ENCODE measurements around the gene PNMA1. TPM values are rescaled to one million over a fixed set of nuclear protein-coding genes. Genes with fewer than 3 reads are reported as not detected.

The PNMA1 gene
- total RNA-seq, 4 donors from 2014 or later = 4.4 to 11.6 (median 7.0) TPM

- no peak for TF ChIP-seq POLR2A (IDR thresholded peaks at IDR 0.05)
- no peak for DNase-seq
- no peaks in the 10 kb centered on the region for H3K9me3 ChIP-seq
- H3K4me3 ChIP-seq = no peak overlapping the region
- no peak overlapping the region for H3K27ac ChIP-seq
- no peaks in the 10 kb centered on the region for H3K4me1 ChIP-seq
- H3K36me3 ChIP-seq = no peaks in the 10 kb centered on the region
- no peaks in the 10 kb centered on the region for H3K27me3 ChIP-seq
These were observed 13.9 kb downstream of the PNMA1 start for GRCh38 chr14:73700325-73700724.

DNA sequence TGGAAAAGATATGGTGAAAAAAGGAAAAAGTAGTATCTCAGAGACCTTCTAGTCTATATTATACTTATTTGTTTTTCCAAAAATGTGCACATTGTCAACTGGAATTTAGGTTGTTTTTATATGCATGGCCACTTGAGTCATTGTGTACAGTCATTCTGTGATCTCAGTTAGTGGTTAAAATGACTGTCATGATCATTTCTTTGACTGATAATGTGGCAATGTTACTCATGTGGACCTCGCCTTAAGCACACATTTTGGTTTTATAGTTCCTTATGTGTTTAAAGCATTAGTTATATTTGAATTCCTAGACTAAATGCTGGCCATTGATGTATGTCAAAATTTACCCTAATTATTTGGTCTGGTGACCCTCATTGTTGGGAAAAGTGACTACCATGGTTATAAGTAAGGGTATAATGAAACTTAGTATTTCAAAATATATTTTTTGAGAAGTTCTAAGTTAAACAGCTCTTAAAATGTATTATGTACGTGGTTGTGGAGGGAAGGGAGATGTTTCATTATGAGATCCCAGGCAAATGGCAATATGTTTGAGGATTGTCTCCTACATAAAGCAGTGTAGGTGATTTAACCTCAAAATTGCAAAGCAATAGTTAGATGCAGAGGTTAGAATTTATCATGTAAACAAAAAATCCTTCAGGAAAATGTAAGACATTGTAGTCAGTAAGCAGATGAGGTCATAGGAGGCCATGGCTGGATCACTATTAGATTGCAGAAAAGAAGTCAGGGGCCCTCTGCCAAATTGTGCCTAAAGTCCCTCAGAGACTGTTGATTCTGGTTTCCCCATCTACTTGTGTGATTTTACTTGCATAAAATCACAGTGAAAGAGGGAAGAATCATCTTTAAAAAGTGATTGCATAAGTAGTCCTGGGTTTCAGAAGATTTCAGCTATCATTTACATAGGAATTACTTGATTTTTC, 17.5 kb downstream of the PNMA1 start:
- H3K36me3 ChIP-seq = no peaks in the 10 kb centered on the region
- no peaks in the 10 kb centered on the region for H3K9me3 ChIP-seq
- H3K4me3 ChIP-seq = no peak overlapping the region
- no peaks in the 10 kb centered on the region for H3K4me1 ChIP-seq
- TF ChIP-seq CTCF (IDR thresholded peaks at IDR 0.05) (no peak), POLR2A (IDR thresholded peaks at IDR 0.05) (no peak)
- no peak overlapping the region for H3K27ac ChIP-seq
- no peaks in the 10 kb centered on the region for H3K27me3 ChIP-seq
- no peak for DNase-seq

DNA sequence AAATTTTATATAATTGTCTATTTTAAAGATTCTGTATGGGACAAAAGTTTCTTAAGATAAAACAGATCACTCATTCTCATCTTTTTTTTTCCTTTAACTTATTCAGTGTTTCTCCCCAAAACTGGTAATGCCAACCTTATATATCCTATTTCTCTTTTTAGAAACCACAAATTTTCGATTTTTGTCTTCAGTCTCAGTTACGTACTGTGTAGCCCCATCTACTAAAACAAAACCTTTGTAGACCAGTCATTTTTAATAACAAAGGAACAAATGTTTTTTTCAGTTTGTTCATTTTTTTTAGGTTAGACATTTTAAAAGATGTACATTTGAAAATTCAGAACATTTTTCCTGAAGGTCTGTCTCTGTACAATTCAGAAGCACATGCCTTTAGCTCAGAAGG, 18.2 kb downstream of the PNMA1 start:
- H3K9me3 ChIP-seq = no peaks in the 10 kb centered on the region
- H3K4me1 ChIP-seq = no peaks in the 10 kb centered on the region
- no peak for DNase-seq
- no peak overlapping the region for H3K4me3 ChIP-seq
- TF ChIP-seq POLR2A (IDR thresholded peaks at IDR 0.05) = no peak
- no peak for TF ChIP-seq CTCF (IDR thresholded peaks at IDR 0.05)
- H3K27me3 ChIP-seq = no peaks in the 10 kb centered on the region
- H3K36me3 ChIP-seq = no peaks in the 10 kb centered on the region
- no peak overlapping the region for H3K27ac ChIP-seq

DNA sequence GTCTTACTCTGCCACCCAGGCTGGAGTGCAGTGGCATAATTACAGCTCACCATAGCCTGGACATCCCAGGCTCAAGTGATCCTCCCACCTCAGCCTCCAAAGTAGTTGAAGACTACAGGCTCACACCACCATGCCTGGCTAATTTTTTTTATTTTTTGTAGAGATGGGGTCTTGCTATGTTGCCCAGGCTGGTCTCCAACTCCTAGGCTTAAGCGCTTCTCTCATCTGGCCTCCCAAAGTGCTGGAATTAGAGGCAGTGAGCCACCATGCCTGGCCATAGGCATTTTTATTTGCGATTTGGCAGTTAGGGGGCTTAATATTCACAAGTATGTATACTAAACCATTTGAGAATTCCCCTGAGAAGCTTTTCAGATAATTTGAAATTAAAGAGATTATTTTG, 19.1 kb downstream of the PNMA1 start:
- Histone ChIP-seq H3K9me3 (no peaks in the 10 kb centered on the region), H3K4me3 (no peak overlapping the region), H3K36me3 (no peaks in the 10 kb centered on the region), H3K4me1 (no peaks in the 10 kb centered on the region), H3K27me3 (no peaks in the 10 kb centered on the region), H3K27ac (no peak overlapping the region)
- DNase-seq = no peak
- TF ChIP-seq CTCF (IDR thresholded peaks at IDR 0.05) = no peak
- TF ChIP-seq POLR2A (IDR thresholded peaks at IDR 0.05) = no peak

DNA sequence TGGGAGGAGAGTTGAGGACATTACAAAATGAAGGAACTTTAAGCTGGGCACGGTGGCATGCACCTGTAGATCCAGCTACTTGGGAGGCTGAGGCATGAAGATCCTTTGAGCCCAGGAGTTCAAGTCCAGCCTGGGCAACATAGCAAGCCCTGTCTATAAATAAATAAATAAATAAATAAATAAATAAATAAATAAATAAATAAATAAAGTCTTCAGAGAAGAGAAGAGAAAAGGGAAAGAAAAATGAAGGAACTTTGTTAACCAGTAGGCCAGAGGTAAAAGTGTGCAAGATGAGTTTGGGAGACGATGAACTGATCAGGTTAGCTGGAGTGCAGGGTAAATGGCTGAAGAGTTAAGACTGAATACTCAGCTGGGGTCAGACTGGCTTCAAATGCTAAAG, 20.1 kb downstream of the PNMA1 start:
- Histone ChIP-seq H3K9me3 (no peaks in the 10 kb centered on the region), H3K27ac (no peak overlapping the region), H3K36me3 (no peaks in the 10 kb centered on the region), H3K4me3 (no peak overlapping the region), H3K4me1 (no peaks in the 10 kb centered on the region), H3K27me3 (no peaks in the 10 kb centered on the region)
- TF ChIP-seq POLR2A (IDR thresholded peaks at IDR 0.05) (no peak), CTCF (IDR thresholded peaks at IDR 0.05) (no peak)
- DNase-seq = no peak

DNA sequence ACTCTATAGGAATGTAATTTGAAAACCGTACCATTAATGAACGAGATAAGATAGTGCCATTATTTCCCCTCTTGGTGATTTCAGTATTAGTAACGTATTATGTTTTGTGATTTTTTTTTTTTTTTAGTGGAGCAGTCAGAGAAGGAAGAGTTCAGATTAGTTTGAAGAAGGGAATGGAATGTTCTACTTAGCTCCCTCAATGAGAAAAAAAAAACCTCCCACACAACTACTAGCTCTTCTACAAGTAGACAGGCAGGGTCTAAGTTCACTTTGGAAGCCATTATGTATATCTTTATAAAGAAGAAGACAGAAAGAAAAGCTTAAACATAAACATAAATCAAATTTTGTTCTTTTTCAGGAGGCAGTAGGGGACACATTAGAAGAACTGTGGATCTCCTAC, 27.3 kb downstream of the PNMA1 start:
- DNase-seq = no peak
- H3K9me3 ChIP-seq = no peaks in the 10 kb centered on the region
- H3K4me3 ChIP-seq = no peak overlapping the region
- H3K27ac ChIP-seq = no peak overlapping the region
- TF ChIP-seq CTCF (IDR thresholded peaks at IDR 0.05) (no peak), POLR2A (IDR thresholded peaks at IDR 0.05) (no peak)
- no peaks in the 10 kb centered on the region for H3K36me3 ChIP-seq
- no peaks in the 10 kb centered on the region for H3K4me1 ChIP-seq
- H3K27me3 ChIP-seq = no peaks in the 10 kb centered on the region

Data from Peyer's patch (tissue), 4 donors.